ENCODE data around the gene CYTH1.

Gene CYTH1

DNA sequence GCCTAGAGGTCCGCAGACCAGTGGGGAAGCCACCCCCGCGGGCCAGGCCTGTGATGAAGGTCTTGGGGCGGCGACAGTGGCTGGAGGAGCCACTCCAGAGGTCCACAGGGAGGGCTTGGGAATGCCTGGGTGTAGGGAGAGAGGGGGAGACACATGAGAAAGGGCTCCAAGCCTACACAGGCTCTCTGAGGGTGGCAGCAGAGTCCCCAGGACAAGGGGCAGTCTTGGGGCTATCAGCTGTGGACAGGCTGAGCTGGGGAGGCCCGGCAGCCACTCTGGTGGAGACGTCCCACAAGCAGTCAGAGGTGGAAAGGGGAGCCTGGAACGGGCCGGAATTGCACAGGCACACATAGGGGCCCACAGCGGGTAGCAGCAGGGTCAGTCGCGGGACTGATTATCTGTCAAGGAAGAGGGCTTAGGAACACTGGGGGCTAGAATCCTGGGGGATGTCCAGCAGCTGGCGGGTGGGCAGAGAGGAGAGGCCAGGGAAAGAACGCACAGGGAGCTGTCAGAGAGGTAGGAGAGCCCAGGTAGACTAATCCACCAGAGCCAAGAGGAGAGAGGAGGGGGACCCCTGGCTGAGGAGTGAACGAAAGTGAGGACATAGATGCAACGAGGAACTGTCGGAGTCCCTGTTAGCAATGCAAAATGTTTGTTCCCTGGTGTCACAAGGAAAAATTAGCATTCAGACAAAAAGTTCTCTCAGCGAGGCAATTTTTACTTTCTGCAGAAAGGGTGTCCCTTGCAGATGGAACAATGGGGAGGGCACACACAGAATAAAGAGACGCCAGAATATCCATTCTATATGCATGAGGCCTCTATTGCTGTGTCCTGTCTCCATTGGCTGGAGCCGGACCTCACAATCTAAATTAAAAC is 111.0 kb downstream of the CYTH1 start:
- TF ChIP-seq ZBTB7A (IDR thresholded peaks at IDR 0.05; ENCODE audit: low read depth) (no peak), TEAD4 (IDR thresholded peaks at IDR 0.05) (no peak), TAF1 (IDR thresholded peaks at IDR 0.05; ENCODE audit: low read depth) (no peak), EP300 (IDR thresholded peaks at IDR 0.05; ENCODE audit: borderline replicate concordance) (no peak), CEBPB (IDR thresholded peaks at IDR 0.05) (no peak)
- TF ChIP-seq, protein P1, sequence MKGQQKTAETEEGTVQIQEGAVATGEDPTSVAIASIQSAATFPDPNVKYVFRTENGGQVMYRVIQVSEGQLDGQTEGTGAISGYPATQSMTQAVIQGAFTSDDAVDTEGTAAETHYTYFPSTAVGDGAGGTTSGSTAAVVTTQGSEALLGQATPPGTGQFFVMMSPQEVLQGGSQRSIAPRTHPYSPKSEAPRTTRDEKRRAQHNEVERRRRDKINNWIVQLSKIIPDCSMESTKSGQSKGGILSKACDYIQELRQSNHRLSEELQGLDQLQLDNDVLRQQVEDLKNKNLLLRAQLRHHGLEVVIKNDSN (IDR thresholded peaks at IDR 0.05) = no peak
- TF ChIP-seq, protein P2, sequence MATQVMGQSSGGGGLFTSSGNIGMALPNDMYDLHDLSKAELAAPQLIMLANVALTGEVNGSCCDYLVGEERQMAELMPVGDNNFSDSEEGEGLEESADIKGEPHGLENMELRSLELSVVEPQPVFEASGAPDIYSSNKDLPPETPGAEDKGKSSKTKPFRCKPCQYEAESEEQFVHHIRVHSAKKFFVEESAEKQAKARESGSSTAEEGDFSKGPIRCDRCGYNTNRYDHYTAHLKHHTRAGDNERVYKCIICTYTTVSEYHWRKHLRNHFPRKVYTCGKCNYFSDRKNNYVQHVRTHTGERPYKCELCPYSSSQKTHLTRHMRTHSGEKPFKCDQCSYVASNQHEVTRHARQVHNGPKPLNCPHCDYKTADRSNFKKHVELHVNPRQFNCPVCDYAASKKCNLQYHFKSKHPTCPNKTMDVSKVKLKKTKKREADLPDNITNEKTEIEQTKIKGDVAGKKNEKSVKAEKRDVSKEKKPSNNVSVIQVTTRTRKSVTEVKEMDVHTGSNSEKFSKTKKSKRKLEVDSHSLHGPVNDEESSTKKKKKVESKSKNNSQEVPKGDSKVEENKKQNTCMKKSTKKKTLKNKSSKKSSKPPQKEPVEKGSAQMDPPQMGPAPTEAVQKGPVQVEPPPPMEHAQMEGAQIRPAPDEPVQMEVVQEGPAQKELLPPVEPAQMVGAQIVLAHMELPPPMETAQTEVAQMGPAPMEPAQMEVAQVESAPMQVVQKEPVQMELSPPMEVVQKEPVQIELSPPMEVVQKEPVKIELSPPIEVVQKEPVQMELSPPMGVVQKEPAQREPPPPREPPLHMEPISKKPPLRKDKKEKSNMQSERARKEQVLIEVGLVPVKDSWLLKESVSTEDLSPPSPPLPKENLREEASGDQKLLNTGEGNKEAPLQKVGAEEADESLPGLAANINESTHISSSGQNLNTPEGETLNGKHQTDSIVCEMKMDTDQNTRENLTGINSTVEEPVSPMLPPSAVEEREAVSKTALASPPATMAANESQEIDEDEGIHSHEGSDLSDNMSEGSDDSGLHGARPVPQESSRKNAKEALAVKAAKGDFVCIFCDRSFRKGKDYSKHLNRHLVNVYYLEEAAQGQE (IDR thresholded peaks at IDR 0.05; ENCODE audit: low read depth) = no peak

DNA sequence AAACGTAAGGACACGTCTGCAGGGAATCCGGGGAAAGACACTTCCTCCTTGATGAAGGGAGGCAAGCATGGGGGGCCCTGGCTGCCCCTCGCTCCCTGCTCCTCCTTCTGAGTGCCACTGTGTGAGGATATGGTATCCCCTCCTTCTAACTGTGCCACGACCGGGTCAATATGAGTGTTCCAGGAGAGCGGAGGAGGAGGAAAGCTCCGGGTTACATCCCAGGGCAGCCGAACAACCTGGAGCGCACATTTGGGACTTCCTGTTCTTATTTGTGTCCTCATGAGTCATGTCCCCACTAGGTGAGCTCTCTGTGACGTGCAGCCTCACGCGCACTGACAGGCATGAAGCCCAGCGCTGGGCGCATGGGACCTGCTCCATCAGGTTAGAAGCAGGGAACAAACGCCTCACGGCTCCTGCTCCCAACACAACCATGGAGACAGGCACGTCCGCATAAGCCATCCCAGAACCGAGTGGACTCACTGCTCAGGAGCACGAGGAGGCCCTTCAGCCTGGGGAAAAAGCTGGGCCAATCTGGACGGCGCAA is 112.0 kb downstream of the CYTH1 start:
- TF ChIP-seq EP300 (IDR thresholded peaks at IDR 0.05; ENCODE audit: borderline replicate concordance) (no peak), ZBTB7A (IDR thresholded peaks at IDR 0.05; ENCODE audit: low read depth) (no peak), CREB1 (IDR thresholded peaks at IDR 0.05; ENCODE audit: low read depth) (no peak), NFIC (IDR thresholded peaks at IDR 0.05) (no peak), EGR1 (IDR thresholded peaks at IDR 0.05) (no peak), CEBPB (IDR thresholded peaks at IDR 0.05) (no peak), TEAD4 (IDR thresholded peaks at IDR 0.05) (no peak), TCF12 (IDR thresholded peaks at IDR 0.05; ENCODE audit: low read depth) (no peak), FOXM1 (IDR thresholded peaks at IDR 0.05; ENCODE audit: borderline replicate concordance, low read depth) (no peak), YY1 (IDR thresholded peaks at IDR 0.05; ENCODE audit: low read depth) (no peak)
- TF ChIP-seq, protein P1 (IDR thresholded peaks at IDR 0.05) = no peak
- TF ChIP-seq, protein P3, sequence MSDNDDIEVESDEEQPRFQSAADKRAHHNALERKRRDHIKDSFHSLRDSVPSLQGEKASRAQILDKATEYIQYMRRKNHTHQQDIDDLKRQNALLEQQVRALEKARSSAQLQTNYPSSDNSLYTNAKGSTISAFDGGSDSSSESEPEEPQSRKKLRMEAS (IDR thresholded peaks at IDR 0.05) = no peak
- TF ChIP-seq, protein P2 (IDR thresholded peaks at IDR 0.05; ENCODE audit: low read depth) = no peak

- no peak for TF ChIP-seq EGR1 (IDR thresholded peaks at IDR 0.05)
- TF ChIP-seq TAF1 (IDR thresholded peaks at IDR 0.05; ENCODE audit: low read depth) = no peak
- no peak for TF ChIP-seq TCF12 (IDR thresholded peaks at IDR 0.05; ENCODE audit: low read depth)
- no peak for TF ChIP-seq ZBTB7A (IDR thresholded peaks at IDR 0.05; ENCODE audit: low read depth)
- TF ChIP-seq, protein P3 (IDR thresholded peaks at IDR 0.05) = no peak
- no peak for TF ChIP-seq CREB1 (IDR thresholded peaks at IDR 0.05; ENCODE audit: low read depth)
- TF ChIP-seq FOXM1 (IDR thresholded peaks at IDR 0.05; ENCODE audit: borderline replicate concordance, low read depth) = no peak
- TF ChIP-seq, protein P1 (IDR thresholded peaks at IDR 0.05) = no peak
- TF ChIP-seq, protein P2 (IDR thresholded peaks at IDR 0.05; ENCODE audit: low read depth) = no peak
- no peak for TF ChIP-seq RAD21 (IDR thresholded peaks at IDR 0.05; ENCODE audit: low read depth)
- no peak for TF ChIP-seq YY1 (IDR thresholded peaks at IDR 0.05; ENCODE audit: low read depth)
- no peak for TF ChIP-seq NFIC (IDR thresholded peaks at IDR 0.05)
- no peak for TF ChIP-seq CEBPB (IDR thresholded peaks at IDR 0.05)
- no peak for TF ChIP-seq EP300 (IDR thresholded peaks at IDR 0.05; ENCODE audit: borderline replicate concordance)
- no peak for TF ChIP-seq TEAD4 (IDR thresholded peaks at IDR 0.05)
Measured at GRCh38 chr17:78669256-78669974, 112.7 kb downstream of the CYTH1 start.

All from Ishikawa (cell line).